PC-3 (cell line): ENCODE data around the gene SORL1.

Experiments
- CTCF ChIP-seq: fragments of 300-600 bp; sonication (generic); conservative IDR thresholded peaks from 2 replicates; pipeline ENCODE4 v1.5.1; 2017; ENCODE audit warnings: antibody characterized with exemption, low read depth, mild to moderate bottlenecking, low read length
- EZH2 ChIP-seq: fragments of 300-600 bp; sonication (generic); IDR thresholded peaks from one replicate; pipeline ENCODE4 v1.6.1; 2017; ENCODE audit warnings: antibody characterized with exemption, mild to moderate bottlenecking, low read length; ENCODE audit not compliant: unreplicated experiment

- peak; percentile 94 for TF ChIP-seq CTCF
- no peak for TF ChIP-seq EZH2
These were observed 139.4 kb downstream of the SORL1 start for GRCh38 chr11:121591405-121592033.
